RKO (cell line): ENCODE measurements around the gene CFAP410.
"Not testable (repeated sequence)": the region's sequence is repeated elsewhere in the genome, so short reads cannot be mapped to it uniquely, and the experiment has no call there.

Source experiments
- DNase-seq: peaks from one replicate; pipeline ENCODE4 v3.0.0-alpha.2; 2016; ENCODE audit warnings: low spot score

The CFAP410 gene

GRCh38 chr21:44368711-44369446 lies 29.7 kb upstream of the CFAP410 start:
- DNase-seq, result no peak

- DNase-seq, result no peak
These were observed 27.5 kb upstream of the CFAP410 start for GRCh38 chr21:44366586-44367211.

GRCh38 chr21:44365967-44366585 lies 26.9 kb upstream of the CFAP410 start:
- no peak for DNase-seq

GRCh38 chr21:44365251-44365966 lies 26.2 kb upstream of the CFAP410 start:
- DNase-seq, result no peak

GRCh38 chr21:44364151-44365053 lies 25.2 kb upstream of the CFAP410 start:
- DNase-seq, result no peak

GRCh38 chr21:44363278-44363677 lies 24.1 kb upstream of the CFAP410 start:
- no peak for DNase-seq

GRCh38 chr21:44361903-44362302 lies 22.7 kb upstream of the CFAP410 start:
- DNase-seq, result not testable (repeated sequence)

- no peak for DNase-seq
These were observed 21.0 kb upstream of the CFAP410 start for GRCh38 chr21:44360159-44360558.

GRCh38 chr21:44359396-44359795 lies 20.2 kb upstream of the CFAP410 start:
- DNase-seq, result no peak

GRCh38 chr21:44357064-44357837 lies 18.1 kb upstream of the CFAP410 start:
- no peak for DNase-seq

GRCh38 chr21:44356636-44357035 lies 17.4 kb upstream of the CFAP410 start:
- no peak for DNase-seq

GRCh38 chr21:44356160-44356559 lies 17.0 kb upstream of the CFAP410 start:
- DNase-seq, result no peak

GRCh38 chr21:44354775-44355771 lies 15.9 kb upstream of the CFAP410 start:
- DNase-seq, result no peak

- DNase-seq, result no peak
These were observed 14.8 kb upstream of the CFAP410 start for GRCh38 chr21:44354001-44354405.

- no peak for DNase-seq
These were observed 14.2 kb upstream of the CFAP410 start, which contains the start of gene TRPM2 for GRCh38 chr21:44353191-44353970. Gene TRPM2 (plus strand): TSS chr21:44353621. CDS start chr21:44353701, 80 bp downstream.

GRCh38 chr21:44352253-44352860 lies 13.2 kb upstream of the CFAP410 start:
- DNase-seq, result no peak

- DNase-seq, result no peak
These were observed 12.5 kb upstream of the CFAP410 start for GRCh38 chr21:44351535-44352252.
